HuH-7.5 (cell line): Measurements from ENCODE around the gene CFAP92.
"Not testable (repeated sequence)": the region's sequence is repeated elsewhere in the genome, so short reads cannot be mapped to it uniquely, and the experiment has no call there.

Experiments
- DNase-seq: peaks from one replicate; pipeline ENCODE4 v3.0.0; 2011; ENCODE audit warnings: low spot score

The CFAP92 gene

GRCh38 chr3:128889139-128889894, 104.6 kb downstream of the CFAP92 start:
- no peak for DNase-seq

- no peak for DNase-seq
Observed at GRCh38 chr3:128884992-128885391, 108.9 kb downstream of the CFAP92 start.

- DNase-seq = no peak
Observed at GRCh38 chr3:128882719-128883118, 111.2 kb downstream of the CFAP92 start.

- no peak for DNase-seq
Observed at GRCh38 chr3:128881576-128881975, 112.3 kb downstream of the CFAP92 start.

GRCh38 chr3:128880455-128880854, 113.4 kb downstream of the CFAP92 start:
- not testable (repeated sequence) for DNase-seq

GRCh38 chr3:128879991-128880390, 113.9 kb downstream of the CFAP92 start:
- no peak for DNase-seq

GRCh38 chr3:128879125-128879969, 114.5 kb downstream of the CFAP92 start, which contains the start of gene ACAD9:
TSS of gene ACAD9 (plus strand) at chr3:128879620. CDS start at chr3:128879692, 72 bp downstream.
- peak; percentile 98 for DNase-seq

- DNase-seq = peak; percentile 47
Observed at GRCh38 chr3:128878556-128879124, 115.2 kb downstream of the CFAP92 start.

- no peak for DNase-seq
Observed at GRCh38 chr3:128878011-128878457, 115.8 kb downstream of the CFAP92 start.

GRCh38 chr3:128875556-128876120, 118.2 kb downstream of the CFAP92 start:
- DNase-seq = peak; percentile 61

GRCh38 chr3:128874481-128875180, 119.2 kb downstream of the CFAP92 start:
- no peak for DNase-seq

- DNase-seq = no peak
Observed at GRCh38 chr3:128873244-128874022, 120.4 kb downstream of the CFAP92 start.

GRCh38 chr3:128872744-128873143, 121.1 kb downstream of the CFAP92 start:
- no peak for DNase-seq

GRCh38 chr3:128872282-128872681, 121.6 kb downstream of the CFAP92 start:
- no peak for DNase-seq

GRCh38 chr3:128870347-128870746, 123.5 kb downstream of the CFAP92 start:
- no peak for DNase-seq

- DNase-seq = no peak
Observed at GRCh38 chr3:128867200-128868125, 126.4 kb downstream of the CFAP92 start.

- not testable (repeated sequence) for DNase-seq
Observed at GRCh38 chr3:128864849-128865804, 128.7 kb downstream of the CFAP92 start.

GRCh38 chr3:128864351-128864811, 129.5 kb downstream of the CFAP92 start:
- DNase-seq = no peak
